G401.6 (cell line): ENCODE data around the gene SCLY.
"Not testable (repeated sequence)": the region's sequence is repeated elsewhere in the genome, so short reads cannot be mapped to it uniquely, and the experiment has no call there.

Experiments
- FAIRE-seq: peaks from 2 replicates; lab custom pipeline; 2012; peaks lifted over from hg19 to GRCh38; lab: Jason Lieb, UNC

The SCLY gene, protein sequence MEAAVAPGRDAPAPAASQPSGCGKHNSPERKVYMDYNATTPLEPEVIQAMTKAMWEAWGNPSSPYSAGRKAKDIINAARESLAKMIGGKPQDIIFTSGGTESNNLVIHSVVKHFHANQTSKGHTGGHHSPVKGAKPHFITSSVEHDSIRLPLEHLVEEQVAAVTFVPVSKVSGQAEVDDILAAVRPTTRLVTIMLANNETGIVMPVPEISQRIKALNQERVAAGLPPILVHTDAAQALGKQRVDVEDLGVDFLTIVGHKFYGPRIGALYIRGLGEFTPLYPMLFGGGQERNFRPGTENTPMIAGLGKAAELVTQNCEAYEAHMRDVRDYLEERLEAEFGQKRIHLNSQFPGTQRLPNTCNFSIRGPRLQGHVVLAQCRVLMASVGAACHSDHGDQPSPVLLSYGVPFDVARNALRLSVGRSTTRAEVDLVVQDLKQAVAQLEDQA

GRCh38 chr2:238060542-238061314, at the start of gene SCLY:
Gene SCLY (plus strand): TSS chr2:238061001. CDS start chr2:238061055, 54 bp downstream.
- FAIRE-seq, result peak; percentile 93

DNA sequence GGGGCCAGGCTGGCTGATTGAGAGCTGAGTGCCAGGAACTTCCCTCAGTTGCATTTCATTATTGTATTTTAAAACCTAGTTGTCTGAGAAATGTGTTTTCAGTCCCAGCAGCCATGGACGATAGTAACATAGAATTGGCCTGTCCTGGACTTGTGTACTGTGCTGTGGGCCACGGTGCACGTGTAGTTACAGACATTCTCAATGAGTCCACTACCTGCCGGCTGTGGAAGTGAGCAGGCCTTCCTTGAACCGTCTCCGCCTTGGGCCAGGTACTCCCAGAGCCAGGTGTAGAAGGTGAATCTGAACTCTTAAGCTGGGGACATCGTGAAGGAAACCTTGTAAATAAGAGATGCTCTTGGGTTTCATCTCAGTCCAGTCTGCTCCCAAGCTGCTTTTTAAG, 47.0 kb upstream of the SCLY start:
- no peak for FAIRE-seq

DNA sequence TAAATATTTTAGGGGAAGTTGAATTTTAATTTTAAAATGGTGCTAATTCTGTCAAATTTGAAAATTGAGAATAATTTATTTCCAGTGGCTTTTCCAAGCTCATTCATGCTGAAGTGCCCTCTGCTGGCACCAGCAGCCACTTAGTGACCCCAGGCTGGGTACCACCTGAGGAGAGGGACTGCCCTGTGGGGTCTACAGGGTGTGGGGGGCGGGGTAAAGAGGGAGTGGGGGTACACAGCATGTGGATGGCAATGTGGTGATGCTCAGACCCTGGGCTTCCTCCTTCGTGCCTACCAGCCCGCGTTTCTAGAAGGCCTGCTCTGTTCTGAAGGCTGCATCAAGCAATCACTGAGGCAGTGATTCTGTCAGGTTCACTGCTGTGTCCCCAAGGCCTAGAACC, 45.1 kb upstream of the SCLY start:
- no peak for FAIRE-seq

- no peak for FAIRE-seq
These were observed 44.3 kb upstream of the SCLY start for GRCh38 chr2:238016526-238016925.

DNA sequence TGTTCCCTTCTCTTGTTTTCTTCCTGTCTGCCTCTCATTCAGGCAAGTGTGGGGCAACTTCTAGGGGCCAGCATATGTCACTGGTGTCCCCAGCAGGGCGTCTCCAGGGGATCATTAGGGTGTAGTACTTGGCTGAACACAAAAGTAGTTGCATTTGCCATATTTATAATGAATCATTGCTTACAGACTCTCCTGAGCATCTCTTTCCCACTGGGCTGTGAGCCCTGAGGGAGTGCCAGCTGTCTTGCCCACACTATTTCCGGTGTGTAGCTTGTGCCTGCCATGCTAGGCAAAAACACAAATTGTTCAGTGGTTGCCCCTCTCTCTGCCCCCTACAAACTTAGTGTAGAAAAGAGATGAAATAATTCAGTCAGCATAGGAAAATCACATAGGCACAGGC, 40.8 kb upstream of the SCLY start:
- FAIRE-seq, result no peak

- FAIRE-seq, result no peak
These were observed 40.0 kb upstream of the SCLY start for GRCh38 chr2:238020816-238021215.

- FAIRE-seq, result no peak
These were observed 39.5 kb upstream of the SCLY start for GRCh38 chr2:238021327-238021726.

DNA sequence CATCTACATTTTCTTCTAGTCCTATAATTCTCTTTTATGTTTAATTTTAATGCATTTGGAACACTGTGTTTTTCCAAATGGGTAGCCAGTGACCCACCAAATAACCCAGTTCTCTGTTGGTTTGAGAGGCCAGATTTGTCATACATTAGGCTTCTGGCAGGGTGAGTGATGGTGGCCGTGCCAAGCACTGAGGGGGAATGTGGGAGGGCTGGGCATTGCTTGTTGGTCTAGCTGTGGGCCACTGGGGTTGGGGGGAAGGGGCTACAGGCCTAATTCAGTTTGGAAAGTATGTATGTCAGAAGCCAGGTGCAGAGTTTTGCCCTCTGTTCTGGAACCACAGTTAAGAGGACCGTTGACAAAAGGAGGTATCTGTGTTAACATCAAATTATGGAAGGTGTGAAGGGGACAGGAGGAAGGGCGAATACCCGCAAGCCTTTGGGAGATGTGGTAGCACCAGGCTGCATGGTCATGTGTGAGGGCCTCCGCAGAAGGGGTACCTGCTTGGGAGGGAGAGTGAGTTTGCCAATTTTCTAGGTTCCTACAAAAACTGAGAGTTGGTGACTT, 38.1 kb upstream of the SCLY start:
- no peak for FAIRE-seq

GRCh38 chr2:238023608-238024007, 37.2 kb upstream of the SCLY start:
- FAIRE-seq, result no peak

- FAIRE-seq, result no peak
These were observed 35.8 kb upstream of the SCLY start for GRCh38 chr2:238024986-238025385.

- no peak for FAIRE-seq
These were observed 35.0 kb upstream of the SCLY start for GRCh38 chr2:238025741-238026360.

DNA sequence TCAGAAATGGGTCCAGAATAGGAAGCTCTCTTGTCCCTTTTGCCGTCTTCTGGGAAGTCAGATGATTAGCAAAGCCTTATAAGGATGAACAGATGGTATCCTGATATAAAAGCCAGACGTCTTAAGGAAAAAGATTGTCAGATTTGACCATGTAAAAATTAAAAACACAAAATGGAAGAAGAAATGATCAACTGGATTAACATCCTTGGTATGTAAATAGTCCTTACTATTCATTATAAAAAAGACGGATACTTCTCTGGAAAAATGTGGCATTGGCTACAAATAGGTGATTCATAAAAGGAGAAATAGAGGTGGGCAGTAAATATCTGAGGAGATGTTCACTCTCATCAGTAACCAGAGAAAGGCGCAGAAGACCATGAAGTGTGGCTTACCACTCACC, 33.7 kb upstream of the SCLY start:
- no peak for FAIRE-seq

DNA sequence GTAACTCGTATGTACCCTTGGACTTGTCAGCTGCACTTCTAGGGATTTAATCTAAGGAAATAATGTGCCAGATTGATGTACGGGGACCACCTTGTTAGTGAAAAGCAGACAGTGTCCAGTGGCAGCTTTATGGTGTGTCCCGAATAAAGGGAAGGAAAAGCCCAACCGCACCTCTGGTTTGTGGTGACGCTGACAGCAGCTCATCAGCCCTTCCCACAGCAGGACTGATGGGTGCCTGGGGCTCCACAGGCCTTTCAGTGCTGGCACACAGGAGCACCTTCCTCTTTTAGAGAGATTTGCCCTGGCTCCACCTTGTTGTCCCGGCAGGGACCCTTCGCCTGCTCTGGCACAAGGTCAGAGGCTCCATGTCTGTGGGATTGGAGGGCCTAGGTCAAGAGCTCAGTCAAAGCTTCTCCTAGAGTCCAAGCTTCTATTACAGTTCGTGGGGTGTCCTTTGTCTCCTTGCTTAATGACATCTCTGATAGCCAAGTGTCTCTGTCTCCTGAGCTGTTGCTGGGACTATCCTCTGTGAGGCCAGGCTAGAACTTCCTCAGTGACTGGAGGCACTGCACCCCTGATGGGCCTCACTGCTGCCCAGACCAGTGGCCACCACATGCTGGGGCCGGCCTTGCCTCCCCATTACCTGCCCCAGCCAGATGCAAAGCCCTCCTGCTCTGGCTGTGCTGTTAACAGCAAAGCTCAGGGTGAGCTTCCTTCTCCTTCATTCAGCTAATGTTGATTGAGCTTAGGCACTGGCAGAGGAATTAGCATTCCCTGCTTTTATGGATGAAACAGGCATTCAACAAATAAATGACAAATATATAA, 33.0 kb upstream of the SCLY start:
- no peak for FAIRE-seq

DNA sequence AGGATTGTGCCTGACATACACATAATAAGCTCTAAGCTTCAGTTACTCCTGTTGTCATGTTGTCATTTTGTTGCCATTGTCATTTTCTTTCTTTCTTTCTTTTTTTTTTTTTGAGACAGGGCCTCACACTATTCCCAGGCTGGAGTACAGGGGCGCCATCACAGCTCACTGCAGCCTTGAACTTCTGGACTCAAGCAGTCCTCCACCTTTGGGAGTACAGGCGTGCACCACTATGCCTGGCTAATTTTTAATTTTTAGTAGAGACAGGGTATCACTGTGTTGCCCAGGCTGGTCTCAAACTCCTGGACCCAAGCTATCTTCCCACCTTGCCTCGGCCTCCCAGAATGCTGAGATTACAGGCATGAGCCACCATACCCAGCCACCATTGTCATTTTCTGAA, 30.9 kb upstream of the SCLY start:
- no peak for FAIRE-seq

DNA sequence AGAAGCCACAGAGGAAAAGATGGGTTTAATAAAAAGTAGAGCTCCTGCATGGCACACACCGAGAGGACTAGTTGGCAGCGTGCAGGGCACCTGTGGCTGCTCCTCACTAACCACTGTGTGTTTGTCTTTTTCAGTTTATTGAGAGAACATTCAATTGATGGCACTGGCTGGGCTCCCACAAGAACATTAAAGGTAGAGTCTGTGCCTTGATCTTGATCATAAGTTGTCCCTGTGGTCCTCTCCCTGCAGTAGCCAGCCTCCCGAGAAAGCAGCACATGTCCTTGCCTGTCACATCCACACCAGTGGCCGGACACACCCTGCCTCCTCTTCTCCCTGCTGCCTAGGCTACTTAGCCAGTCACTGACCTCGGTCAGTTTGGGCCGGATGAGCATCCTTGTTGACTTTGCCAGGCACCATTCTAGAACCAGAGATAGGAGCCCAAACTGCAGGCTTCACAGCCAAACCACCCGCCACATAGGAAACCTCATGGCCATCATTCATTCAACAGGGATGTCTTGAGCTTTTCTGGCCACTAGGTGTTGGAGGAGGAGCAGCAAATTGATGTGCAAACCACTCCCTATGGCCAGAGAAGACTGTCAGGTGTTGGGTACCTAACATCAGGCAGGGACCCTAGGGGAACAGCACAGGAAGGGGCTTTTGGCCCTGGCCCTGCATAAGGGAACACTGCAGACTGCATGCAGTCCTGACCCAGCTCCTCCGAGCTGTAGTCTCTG, 30.2 kb upstream of the SCLY start:
- no peak for FAIRE-seq

DNA sequence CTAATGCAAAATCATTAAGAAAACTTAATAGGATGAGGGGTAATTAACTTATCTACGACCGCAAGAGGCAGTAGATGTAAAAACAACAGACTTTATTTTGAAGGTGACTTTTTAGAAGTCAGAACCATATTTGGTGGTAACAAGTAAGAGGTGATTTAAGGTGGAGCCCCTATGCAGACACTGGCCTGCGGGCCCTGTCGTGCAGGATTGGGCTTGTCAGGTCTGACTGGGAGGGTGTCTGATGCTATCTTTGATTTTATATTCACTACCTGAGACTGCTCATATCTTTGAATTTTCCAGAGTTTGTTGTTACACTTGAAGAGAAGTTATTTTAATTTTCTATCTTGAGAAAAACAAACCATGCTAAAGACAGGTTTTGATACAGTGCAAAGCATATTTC, 29.1 kb upstream of the SCLY start:
- no peak for FAIRE-seq

DNA sequence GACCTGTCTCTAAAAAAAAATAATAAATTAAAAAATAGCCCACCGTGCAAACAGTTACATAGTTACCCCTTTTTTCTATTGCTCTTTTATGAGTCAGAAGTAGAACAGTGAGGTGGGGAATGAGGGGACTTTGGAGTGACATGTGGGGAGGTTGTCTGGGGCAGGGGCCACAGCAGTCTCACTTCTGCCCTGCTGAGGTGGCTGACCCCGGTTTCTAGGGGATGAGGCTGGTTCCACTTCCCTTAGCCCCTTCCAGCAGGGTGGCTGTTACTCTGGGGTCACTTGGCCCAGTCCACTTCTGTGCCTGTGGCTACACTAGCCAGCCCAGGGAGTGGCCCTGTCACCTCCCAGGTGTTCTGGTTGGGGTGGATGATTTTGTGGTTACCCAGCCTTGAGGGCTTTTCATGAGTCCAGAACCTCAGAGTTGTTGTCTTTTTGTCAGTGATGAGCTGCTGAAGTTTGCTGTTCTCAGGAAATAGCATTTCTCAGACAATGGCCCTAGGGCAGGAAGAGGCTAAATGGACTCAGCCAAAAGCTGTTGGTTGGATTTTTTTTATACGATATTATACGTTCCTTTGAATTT, 28.0 kb upstream of the SCLY start:
- no peak for FAIRE-seq

DNA sequence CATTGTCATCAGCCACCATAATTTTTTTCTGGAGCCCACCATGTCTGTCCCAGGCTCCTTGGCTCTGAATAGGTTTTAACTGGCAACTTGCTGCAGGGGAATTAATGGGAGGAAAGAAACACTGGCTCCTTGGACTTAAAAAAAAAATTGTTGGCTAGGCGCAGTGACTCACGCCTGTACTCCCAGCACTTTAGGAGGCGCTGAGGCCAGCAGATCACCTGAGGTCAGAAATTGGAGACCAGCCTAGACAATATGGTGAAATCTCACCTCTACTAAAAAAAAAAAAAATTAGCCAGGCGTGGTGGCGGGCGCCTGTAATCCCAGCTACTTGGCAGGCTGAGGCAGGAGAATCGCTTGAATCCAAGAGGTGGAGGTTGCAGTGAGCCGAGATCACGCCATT, 26.8 kb upstream of the SCLY start:
- not testable (repeated sequence) for FAIRE-seq

DNA sequence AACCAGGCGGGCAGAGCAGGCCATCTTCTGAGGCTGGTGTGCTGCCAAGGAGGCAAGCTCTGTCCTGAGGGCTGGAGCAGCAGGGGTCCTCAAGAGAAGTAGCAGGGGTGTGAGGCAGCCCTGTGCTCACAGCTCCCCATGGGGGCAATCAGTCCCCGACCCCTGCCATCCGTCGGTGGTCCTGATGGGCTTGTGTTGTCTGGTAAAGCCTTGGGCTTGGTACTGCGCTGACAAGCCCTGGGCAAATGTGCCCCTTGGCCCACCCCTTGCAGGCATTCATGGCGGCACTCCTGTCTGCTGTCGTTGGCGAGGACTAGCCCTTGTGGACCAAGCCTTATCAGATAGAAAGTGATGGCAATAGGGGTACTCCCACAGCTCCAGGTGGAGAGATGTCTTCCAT, 22.6 kb upstream of the SCLY start:
- no peak for FAIRE-seq

GRCh38 chr2:238039151-238039550, 21.6 kb upstream of the SCLY start:
- no peak for FAIRE-seq

GRCh38 chr2:238039985-238040384, 20.8 kb upstream of the SCLY start:
- no peak for FAIRE-seq
